ENCODE results near the gene PLXNA4.
A peak's percentile ranks its signal among the peaks of the same experiment; 100 is the strongest.

PLXNA4 gene

GRCh38 chr7:132162556-132163144, 413.6 kb downstream of the PLXNA4 start:
- H3K4me3 ChIP-seq (ENCODE audit: low read depth, low read length), result no peak overlapping the region
- in situ Hi-C loops (cut with HindIII; ENCODE audit: low sequenced_read_pairs), result no loop called here
- TF ChIP-seq CTCF (IDR thresholded peaks at IDR 0.05; ENCODE audit: low read depth, low read length), result peak; percentile 6
- no peak for DNase-seq (ENCODE audit: low read depth, low spot score)

GRCh38 chr7:132161976-132162375, 414.3 kb downstream of the PLXNA4 start:
- in situ Hi-C loops (cut with HindIII; ENCODE audit: low sequenced_read_pairs), result no loop called here
- DNase-seq (ENCODE audit: low read depth, low spot score), result no peak
- TF ChIP-seq CTCF (IDR thresholded peaks at IDR 0.05; ENCODE audit: low read depth, low read length), result no peak
- H3K4me3 ChIP-seq (ENCODE audit: low read depth, low read length), result no peak overlapping the region

GRCh38 chr7:132161533-132161915, 414.7 kb downstream of the PLXNA4 start:
- H3K4me3 ChIP-seq (ENCODE audit: low read depth, low read length), result no peak overlapping the region
- in situ Hi-C loops (cut with HindIII; ENCODE audit: low sequenced_read_pairs), result no loop called here
- no peak for DNase-seq (ENCODE audit: low read depth, low spot score)
- no peak for TF ChIP-seq CTCF (IDR thresholded peaks at IDR 0.05; ENCODE audit: low read depth, low read length)

- no peak for TF ChIP-seq CTCF (IDR thresholded peaks at IDR 0.05; ENCODE audit: low read depth, low read length)
- in situ Hi-C loops (cut with HindIII; ENCODE audit: low sequenced_read_pairs), result no loop called here
- no peak for DNase-seq (ENCODE audit: low read depth, low spot score)
- no peak overlapping the region for H3K4me3 ChIP-seq (ENCODE audit: low read depth, low read length)
These were observed 415.4 kb downstream of the PLXNA4 start for GRCh38 chr7:132160611-132161532.

- no peak for DNase-seq (ENCODE audit: low read depth, low spot score)
- in situ Hi-C loops (cut with HindIII; ENCODE audit: low sequenced_read_pairs), result no loop called here
- no peak for TF ChIP-seq CTCF (IDR thresholded peaks at IDR 0.05; ENCODE audit: low read depth, low read length)
- no peak overlapping the region for H3K4me3 ChIP-seq (ENCODE audit: low read depth, low read length)
These were observed 417.4 kb downstream of the PLXNA4 start for GRCh38 chr7:132158841-132159240.

- in situ Hi-C loops (cut with HindIII; ENCODE audit: low sequenced_read_pairs), result no loop called here
- H3K4me3 ChIP-seq (ENCODE audit: low read depth, low read length), result no peak overlapping the region
- no peak for TF ChIP-seq CTCF (IDR thresholded peaks at IDR 0.05; ENCODE audit: low read depth, low read length)
- no peak for DNase-seq (ENCODE audit: low read depth, low spot score)
These were observed 418.1 kb downstream of the PLXNA4 start for GRCh38 chr7:132158166-132158565.

All from astrocyte of the spinal cord (primary cell).